IPS DF 19.7 (cell line): ENCODE results near the gene TRIM17.

Experiments used
- DNase-seq: peaks from one replicate; pipeline ENCODE4 v3.0.0-alpha.2; 2013; ENCODE audit warnings: low read depth, low spot score

The TRIM17 gene

DNA sequence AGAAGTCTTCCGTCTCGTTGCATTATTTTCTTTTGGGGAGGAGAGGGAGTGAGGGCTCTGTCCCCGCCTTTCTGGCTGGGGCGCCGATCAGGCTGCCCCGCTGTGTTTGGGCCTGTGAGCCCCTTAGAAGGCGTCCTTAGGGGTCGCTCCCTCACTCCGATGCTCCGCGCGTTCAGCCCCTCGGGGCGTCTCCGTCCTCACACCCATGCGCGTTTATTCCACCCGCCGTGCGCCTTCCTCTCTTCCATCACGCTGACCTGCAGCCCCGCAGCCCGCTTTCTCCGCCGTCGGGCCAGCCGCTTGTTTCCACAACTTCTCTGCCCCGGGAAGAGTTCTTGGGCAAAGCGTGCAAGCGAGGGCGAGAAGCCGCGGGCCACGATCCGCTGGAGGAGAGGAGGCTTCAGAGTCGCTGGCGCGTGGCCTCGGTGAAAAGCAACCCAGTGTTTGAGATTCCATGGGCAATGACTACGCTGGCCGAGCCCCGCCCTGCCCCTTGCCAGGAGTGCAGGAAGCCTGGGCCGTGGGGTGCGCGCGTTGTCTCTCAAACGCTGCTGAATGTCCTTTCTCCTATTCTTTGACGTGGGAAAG is 37.7 kb downstream of the TRIM17 start:
- no peak for DNase-seq

DNA sequence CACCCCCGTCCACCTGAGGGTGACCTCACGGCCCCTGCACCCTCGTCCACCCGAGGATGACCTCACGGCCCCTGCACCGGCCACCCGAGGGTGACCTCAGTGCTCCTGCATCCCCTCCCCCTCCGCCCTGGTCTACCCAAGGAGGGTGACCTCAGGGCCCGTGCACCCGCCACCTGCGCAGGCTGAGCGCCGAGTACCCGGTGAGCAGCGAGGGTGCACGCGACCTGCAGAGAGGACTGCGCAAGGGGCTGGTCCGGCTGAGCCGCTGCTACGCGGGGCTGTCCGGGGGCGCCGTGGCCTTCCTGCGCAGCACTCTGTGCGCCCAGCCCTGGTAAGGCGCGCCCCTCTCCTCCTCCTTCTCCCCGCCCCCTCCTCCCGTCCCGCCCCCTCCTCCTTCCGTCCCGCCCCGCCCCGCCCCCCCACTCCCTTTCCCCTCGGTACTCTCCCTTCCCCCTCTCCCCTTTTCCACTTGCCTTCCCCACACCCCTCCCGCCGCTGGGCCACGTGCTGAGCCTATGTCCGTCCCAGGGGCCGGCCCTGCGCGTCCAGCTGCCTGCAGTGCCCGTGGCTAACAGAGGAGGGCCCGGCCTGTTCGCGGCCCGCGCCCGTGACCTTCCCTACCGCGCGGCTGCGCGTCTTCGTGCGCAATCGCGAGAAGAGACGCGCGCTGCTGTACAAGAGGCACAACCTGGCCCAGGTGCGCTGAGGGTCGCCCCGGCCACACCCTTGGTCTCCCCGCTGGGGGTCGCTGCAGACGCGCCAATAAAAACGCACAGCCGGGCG is 38.4 kb downstream of the TRIM17 start:
- peak; percentile 76 for DNase-seq

DNA sequence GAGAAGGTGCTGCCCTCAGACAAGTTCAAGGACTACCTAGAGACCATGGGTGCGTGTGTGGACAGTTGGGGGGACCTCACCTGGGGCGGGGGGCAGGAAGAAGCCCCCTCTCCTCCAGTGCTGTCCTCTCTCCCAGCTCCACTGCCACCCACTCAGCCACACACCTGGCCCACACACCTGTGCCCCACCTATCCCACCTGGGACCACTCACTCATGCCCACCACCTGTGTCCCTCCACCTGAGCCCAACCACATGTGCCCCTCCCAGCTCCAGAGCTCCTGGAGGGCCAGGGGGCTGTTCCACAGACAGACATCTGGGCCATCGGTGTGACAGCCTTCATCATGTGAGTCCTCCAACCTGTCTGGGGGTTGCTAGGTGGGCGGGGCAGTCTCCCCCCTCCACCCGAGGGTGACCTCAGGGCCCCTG is 39.0 kb downstream of the TRIM17 start:
- no peak for DNase-seq

DNA sequence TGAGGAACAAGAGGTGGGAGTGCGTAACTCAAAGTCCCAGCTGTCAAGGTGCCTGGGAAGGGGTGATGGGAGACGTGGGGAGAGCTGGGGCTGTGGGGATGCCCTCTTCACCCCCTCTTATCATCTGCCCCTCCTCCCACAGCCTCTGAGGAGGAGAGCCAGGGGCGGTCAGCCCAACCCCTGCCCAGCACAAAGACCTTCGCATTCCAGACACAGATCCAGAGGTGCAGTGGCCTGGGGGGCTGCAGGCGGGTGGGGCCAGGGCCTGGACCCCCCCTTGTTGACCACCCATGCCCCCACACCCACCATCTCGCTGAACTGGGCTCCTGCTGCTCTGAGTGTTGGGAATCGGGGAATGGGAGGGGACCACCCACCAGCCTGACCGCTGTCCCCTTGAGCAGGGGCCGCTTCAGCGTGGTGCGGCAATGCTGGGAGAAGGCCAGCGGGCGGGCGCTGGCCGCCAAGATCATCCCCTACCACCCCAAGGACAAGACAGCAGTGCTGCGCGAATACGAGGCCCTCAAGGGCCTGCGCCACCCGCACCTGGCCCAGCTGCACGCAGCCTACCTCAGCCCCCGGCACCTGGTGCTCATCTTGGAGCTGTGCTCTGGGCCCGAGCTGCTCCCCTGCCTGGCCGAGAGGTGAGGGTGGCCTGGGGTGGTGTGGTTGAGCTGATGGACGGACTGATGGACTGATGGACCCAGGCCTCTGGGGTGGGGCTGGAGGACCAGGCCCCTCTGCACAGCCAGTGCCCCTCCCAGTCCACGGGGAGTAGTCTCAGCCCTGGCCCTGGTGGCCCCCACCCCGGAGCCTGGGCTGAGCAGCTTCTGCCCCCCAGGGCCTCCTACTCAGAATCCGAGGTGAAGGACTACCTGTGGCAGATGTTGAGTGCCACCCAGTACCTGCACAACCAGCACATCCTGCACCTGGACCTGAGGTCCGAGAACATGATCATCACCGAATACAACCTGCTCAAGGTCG is 39.7 kb downstream of the TRIM17 start:
- no peak for DNase-seq

DNA sequence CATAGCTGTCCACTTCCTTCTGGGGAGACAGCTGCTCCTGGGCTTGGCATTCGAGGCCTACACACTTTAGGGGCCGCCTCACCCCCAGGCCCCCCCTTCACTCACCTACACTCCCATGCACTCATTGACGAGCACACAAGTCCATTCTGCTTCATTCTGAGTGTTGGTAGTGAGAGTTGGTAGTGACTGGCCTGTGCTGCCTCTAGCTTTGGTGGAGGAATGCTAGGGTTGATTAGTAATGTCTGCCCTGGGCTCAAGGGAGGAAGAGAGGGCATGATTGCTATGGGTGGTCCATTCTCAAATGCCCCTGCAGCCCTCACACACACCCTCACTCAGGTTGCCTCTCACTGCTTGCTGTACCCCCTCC is 40.4 kb downstream of the TRIM17 start:
- DNase-seq = no peak

DNA sequence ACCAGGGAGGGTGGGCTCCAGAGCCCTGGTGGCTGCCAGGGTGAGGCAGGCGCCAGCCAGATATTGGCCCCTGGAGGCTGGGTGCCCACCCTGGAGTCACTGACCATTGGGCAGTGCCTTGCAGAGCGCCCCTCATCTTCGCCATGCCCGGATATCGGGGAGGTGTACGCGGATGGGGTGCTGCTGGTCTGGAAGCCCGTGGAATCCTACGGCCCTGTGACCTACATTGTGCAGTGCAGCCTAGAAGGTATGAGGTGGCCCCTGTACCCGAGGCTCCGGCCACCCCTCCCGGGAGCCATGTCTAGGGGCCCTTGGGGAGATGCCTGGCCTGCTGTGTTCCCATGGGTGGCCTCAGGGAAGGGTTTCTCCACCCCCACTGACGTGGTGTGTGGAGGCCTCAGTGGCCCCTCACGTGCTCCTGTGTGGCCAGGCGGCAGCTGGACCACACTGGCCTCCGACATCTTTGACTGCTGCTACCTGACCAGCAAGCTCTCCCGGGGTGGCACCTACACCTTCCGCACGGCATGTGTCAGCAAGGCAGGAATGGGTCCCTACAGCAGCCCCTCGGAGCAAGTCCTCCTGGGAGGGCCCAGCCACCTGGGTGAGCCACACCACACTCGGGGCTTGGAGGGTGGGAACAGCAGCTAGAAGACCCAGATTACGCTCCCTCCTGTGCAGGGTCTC is 40.9 kb downstream of the TRIM17 start:
- no peak for DNase-seq

DNA sequence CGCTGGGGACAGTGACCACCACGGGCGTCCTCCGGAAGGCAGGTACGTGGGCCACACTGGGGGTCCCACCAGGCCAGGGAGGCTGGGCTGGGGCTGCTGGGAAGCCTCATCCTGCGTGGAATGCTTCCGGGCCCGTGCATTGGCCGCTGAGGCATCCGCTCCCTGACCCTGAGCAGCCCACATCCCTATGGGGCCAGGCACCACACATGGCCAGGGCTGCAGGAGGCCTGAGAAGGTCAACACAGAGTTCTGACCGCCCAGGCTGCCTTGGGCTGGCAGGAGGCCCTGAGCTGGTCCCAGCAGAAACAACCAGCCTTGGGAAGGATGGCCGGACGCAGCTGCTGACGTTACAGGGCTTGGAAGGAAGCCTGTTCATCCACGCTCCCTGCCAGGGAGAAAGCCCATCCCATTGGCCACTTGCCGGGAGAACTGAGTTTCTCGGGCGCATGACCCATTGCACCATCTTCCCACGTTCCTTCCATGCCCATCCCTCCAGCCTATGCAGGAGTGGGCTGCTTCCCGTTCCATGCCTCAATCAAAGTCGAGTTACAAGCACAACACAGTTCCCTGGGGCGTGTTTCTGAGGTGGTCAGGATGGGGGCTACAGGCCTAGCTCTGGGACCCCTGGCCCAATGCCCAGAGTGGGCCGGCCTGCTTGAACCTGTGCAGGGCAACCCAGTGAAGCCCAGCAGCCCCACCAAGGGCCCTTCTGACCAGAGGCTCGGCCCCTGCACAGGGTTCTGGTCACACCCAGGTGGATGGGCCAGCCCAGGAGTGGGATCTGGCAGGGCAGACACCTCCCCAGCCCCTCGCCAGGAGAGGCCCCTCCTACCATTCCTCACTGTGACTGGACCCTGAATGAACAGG is 41.7 kb downstream of the TRIM17 start:
- no peak for DNase-seq

DNA sequence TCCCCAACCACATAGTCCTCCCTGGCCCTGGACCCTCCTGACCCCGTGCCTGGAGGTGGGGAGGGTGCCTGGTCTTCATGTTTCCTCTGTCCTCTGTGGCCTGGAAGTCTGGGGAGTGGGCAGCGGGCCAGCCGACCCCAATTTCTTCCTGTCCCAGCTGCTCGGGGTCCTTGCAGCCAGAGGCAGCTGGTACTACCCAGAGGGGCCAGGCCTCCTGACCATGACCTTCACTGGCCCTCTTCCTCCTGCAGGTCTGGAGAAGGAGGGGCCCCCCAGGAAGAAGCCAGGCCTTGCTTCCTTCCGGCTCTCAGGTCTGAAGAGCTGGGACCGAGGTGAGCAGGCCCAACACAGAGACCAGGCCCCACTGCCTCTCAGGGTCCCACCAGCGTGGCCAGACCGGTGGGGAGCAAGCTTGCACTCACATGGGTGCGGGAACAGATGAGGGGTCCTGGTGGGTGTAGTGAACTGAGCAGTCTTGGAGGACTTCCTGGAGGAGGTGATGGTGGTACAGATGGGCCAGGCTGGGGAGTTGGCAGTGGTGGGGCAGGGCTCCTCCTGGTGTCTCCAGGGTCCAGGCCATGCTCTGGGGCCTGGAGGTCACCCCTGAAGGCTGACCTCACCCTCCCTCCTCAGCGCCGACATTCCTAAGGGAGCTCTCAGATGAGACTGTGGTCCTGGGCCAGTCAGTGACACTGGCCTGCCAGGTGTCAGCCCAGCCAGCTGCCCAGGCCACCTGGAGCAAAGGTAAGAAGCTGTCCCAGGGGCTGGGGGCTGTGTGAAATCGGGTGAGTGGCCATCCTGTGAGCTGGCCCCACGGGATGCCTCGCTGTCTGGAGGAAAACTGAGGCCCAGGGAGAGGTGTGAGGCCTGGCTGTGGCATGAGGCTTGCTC is 42.7 kb downstream of the TRIM17 start:
- DNase-seq = no peak

DNA sequence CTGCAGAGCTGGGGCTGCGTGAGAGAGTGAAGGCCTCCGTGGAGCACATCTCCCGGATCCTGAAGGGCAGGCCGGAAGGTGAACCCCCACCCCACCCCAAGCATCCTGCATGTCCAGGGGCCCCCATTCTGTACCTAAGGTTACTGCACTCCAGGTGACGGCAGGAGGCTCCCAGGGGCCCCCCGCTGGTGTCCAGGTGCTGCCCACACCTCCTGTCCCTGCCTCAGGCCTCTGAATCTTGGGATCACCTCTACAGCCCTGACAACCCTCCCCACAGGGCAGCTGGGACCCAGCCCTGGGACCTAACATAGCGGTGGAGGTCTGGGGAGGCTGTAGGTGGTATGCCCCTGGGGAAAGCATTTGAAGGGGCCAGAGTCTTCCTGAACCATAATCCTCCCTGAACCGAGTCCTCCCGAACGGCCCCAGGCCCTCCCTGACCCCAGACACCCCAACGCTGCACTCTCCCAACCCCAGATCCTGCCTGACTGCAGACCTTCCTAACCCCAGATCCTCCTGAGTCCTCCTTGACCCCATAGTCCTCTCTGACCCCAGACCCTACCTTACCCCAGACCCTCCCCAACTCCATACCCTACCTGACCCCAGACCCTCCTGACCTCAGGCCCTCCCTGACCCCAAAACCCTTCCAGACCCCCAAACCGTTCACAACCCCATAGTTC is 43.5 kb downstream of the TRIM17 start:
- no peak for DNase-seq

DNA sequence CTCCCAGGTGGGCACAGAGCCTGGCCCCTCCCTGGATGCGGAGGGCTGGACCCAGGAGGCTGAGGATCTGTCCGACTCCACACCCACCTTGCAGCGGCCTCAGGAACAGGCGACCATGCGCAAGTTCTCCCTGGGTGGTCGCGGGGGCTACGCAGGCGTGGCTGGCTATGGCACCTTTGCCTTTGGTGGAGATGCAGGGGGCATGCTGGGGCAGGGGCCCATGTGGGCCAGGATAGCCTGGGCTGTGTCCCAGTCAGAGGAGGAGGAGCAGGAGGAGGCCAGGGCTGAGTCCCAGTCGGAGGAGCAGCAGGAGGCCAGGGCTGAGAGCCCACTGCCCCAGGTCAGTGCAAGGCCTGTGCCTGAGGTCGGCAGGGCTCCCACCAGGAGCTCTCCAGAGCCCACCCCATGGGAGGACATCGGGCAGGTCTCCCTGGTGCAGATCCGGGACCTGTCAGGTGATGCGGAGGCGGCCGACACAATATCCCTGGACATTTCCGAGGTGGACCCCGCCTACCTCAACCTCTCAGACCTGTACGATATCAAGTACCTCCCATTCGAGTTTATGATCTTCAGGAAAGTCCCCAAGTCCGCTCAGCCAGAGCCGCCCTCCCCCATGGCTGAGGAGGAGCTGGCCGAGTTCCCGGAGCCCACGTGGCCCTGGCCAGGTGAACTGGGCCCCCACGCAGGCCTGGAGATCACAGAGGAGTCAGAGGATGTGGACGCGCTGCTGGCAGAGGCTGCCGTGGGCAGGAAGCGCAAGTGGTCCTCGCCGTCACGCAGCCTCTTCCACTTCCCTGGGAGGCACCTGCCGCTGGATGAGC is 44.3 kb downstream of the TRIM17 start:
- DNase-seq = no peak

DNA sequence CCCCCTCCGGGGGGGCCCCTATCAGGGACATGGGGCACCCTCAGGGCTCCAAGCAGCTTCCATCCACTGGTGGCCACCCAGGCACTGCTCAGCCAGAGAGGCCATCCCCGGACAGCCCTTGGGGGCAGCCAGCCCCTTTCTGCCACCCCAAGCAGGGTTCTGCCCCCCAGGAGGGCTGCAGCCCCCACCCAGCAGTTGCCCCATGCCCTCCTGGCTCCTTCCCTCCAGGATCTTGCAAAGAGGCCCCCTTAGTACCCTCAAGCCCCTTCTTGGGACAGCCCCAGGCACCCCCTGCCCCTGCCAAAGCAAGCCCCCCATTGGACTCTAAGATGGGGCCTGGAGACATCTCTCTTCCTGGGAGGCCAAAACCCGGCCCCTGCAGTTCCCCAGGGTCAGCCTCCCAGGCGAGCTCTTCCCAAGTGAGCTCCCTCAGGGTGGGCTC is 44.9 kb downstream of the TRIM17 start:
- no peak for DNase-seq

DNA sequence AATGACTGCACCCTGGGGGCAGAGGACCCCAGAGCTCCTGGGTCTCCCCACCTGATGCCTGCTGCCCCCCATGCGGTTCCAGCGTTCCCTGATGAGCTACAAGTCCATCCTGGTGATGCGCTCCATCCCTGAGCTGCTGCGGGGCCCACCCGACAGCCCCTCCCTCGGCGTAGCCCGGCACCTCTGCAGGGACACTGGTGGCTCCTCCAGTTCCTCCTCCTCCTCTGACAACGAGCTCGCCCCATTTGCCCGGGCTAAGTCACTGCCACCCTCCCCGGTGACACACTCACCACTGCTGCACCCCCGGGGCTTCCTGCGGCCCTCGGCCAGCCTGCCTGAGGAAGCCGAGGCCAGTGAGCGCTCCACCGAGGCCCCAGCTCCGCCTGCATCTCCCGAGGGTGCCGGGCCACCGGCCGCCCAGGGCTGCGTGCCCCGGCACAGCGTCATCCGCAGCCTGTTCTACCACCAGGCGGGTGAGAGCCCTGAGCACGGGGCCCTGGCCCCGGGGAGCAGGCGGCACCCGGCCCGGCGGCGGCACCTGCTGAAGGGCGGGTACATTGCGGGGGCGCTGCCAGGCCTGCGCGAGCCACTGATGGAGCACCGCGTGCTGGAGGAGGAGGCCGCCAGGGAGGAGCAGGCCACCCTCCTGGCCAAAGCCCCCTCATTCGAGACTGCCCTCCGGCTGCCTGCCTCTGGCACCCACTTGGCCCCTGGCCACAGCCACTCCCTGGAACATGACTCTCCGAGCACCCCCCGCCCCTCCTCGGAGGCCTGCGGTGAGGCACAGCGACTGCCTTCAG is 45.5 kb downstream of the TRIM17 start:
- no peak for DNase-seq

DNA sequence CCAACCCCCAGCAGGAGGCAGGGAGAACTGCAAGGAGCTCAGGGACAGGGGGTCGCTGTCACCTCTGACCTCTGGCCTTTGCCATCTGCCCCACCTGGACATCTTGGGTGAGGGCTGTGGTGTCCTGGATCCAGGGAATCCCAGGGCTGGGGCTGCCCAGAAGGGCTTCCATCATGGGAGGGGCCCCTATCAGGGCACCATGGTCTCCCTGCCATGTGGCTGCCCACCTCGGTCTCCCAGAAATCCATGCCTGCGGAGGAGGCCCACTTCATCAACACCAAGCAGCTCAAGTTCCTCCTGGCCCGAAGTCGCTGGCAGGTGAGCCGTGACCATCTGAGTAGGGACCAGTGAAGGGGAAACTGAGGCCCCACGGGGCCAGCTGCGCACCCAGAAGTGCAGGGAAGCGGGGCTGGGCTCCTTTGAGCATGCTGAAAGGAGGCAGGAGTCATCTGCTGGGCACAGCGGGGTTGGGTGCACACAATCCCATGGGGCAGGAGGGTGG is 46.2 kb downstream of the TRIM17 start:
- no peak for DNase-seq

DNA sequence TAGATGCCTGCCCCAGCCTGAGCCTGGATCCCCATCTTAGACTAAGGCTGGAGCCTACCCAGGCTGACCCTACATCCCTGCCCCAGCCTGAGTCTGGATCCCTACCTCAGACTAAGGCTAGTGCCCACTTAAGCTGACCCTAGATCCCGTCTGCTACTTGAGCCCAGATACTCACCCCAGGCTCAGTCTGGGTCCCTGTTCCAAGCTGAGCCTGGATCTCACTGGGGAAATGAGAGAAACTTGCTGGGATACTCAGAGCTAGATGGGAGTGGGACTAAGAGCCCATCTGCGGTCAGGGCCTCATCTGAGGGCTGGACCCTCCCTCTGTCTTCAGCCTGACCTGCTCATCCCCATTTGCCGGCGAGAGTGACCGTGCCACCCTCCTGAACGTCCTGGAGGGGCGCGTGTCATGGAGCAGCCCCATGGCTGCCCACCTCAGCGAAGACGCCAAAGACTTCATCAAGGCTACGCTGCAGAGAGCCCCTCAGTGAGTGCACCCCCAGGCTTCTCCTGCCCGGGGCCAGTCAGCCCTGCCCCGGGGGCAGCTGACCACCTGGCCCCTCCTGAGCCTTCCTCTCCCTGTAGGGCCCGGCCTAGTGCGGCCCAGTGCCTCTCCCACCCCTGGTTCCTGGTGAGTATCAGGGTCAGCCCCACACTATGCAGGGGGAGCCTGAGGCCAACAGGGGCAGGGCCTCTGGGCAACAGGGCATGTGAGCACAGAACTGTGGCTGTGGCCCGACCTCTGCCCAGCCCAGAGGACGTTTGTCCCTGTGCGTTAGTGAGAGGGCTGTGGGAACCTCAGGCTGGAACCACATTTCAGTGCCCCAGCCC is 46.8 kb downstream of the TRIM17 start:
- no peak for DNase-seq

DNA sequence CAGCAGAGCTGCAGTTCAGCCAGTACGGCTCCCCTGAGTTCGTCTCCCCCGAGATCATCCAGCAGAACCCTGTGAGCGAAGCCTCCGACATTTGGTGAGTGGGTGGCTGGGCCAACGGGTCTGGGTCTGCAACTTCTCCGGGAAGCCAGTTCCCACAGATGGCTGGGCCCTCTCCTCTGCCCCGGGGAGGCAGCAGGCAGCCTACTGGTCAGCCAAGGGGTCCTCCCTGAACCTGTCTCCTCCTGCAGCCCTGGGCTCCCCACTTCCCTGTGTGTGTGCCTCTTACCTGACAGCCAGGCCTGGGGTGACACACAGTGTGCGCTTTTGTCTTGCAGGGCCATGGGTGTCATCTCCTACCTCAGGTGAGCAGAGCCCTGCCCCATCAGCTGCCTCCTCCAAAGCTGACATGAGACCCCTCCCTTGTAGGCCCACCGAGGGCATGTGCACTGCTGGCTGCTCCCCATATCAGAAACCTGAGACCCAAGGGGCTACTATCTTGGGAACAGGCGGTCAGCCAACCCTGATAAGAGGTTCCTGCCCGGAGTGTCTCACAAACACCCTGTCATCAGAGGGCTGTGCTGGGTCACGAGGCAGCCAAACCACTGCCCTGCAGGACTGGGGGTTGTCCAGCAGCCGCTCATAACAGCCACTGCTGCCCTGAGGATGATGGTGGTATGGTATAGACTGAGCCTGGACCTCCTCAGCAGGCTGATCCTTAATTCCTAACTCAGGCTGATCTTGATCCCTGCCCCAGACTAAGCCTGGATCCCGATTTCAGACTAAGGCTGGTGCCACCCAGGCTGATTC is 47.7 kb downstream of the TRIM17 start:
- DNase-seq = no peak
